SK-N-SH treated with all-trans-retinoic acid at 6 μM for 48 hours (cell line): ENCODE results near the gene LRFN2.

Experiments used
- ARNTL ChIP-seq: fragments of 450-650 bp; formaldehyde crosslinking; IDR thresholded peaks from 2 replicates; pipeline ENCODE4 v1.5.0; 2020; ENCODE audit warnings: low read depth, mild to moderate bottlenecking, moderate library complexity, borderline replicate concordance
- GLIS3 ChIP-seq: fragments of 250-450 bp; sonication (Bioruptor Pico); IDR thresholded peaks from 2 replicates; pipeline ENCODE4 v1.5.0; 2020; ENCODE audit warnings: mild to moderate bottlenecking, moderate library complexity
- ZC3H10 ChIP-seq: fragments of 250-450 bp; sonication (Bioruptor Pico); IDR thresholded peaks from 2 replicates; pipeline ENCODE4 v1.5.1; 2021; ENCODE audit warnings: mild to moderate bottlenecking, moderate library complexity

DNA sequence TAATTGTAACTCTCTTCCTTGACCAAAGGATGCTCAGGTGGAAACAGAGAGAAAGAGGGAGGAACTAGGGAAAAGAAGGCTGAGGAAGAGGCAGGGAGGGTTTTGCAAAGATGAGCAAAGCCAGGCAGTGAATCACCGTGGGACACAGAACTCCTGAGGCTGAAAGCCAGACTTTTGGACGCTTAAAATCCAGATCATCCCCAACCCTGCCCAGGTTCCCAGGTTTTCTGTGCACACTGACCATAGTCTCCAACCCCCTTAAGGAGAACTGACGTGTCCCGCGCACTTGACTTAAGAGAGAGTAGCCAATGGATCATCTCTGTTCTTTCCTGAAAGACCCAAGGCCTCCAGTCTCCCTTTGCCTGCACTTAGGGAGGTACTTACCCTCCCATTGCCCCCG, 75.3 kb downstream of the LRFN2 start:
- TF ChIP-seq GLIS3 (CRISPR knock-in tag), result no peak
- TF ChIP-seq ZC3H10 (CRISPR knock-in tag), result no peak
- no peak for TF ChIP-seq ARNTL (CRISPR knock-in tag)
